CD4-positive, CD25-positive, alpha-beta regulatory T cell (primary cell): ENCODE results near the gene CD27. TPM values are rescaled to one million over a fixed set of nuclear protein-coding genes. Genes with fewer than 3 reads are reported as not detected.

ENCODE experiments used
- ATAC-seq, 2 donors: fragments of 150-1000 bp; cut with Tn5 transposase; one replicate each; pipeline ENCODE4 v1.10.0; 2021; ENCODE audit warnings: low read depth in 2 of 2, moderate number of reproducible peaks in 2 of 2, moderate library complexity in 1 of 2
- DNase-seq, 3 donors: peaks; one replicate each; pipeline versions ENCODE4 v3.0.0 to v3.0.0-alpha.2; 2012 to 2022; ENCODE audit warnings: mixed read lengths in 1 of 3
- H3K27ac ChIP-seq: one replicate; pipeline ENCODE4 v1.7.0; 2013; ENCODE audit warnings: mild to moderate bottlenecking, low read length; ENCODE audit not compliant: insufficient read depth, poor library complexity, severe bottlenecking
- H3K27me3 ChIP-seq: one replicate; pipeline ENCODE4 v1.7.0; 2013; ENCODE audit warnings: low read length; ENCODE audit not compliant: control insufficient read depth, insufficient read depth
- H3K36me3 ChIP-seq: one replicate; pipeline ENCODE4 v1.7.0; 2013; ENCODE audit warnings: mild to moderate bottlenecking, low read length, moderate library complexity; ENCODE audit not compliant: control insufficient read depth, insufficient read depth
- H3K4me1 ChIP-seq: 2 replicates; pipeline ENCODE4 v1.7.0; 2013; ENCODE audit warnings: mild to moderate bottlenecking, low read length; ENCODE audit not compliant: insufficient read depth, control insufficient read depth, poor library complexity, severe bottlenecking
- H3K4me3 ChIP-seq: one replicate; pipeline ENCODE4 v1.7.0; 2013; ENCODE audit warnings: low read depth, mild to moderate bottlenecking, low read length, moderate library complexity
- H3K9me3 ChIP-seq, 2 experiments: 1 replicate in 1 of 2; 2 replicates in 1 of 2; pipeline ENCODE4 v1.7.0; 2013; ENCODE audit warnings: low read length in 2 of 2, mild to moderate bottlenecking in 1 of 2, moderate library complexity in 1 of 2; ENCODE audit not compliant: control insufficient read depth in 2 of 2
- H3K27ac Mint-ChIP-seq, 3 donors: one replicate each; pipeline ENCODE4 v1.8.0; 2020 to 2022; ENCODE audit warnings: mild to moderate bottlenecking in 3 of 3, mixed read lengths in 3 of 3, moderate library complexity in 2 of 3
- H3K27me3 Mint-ChIP-seq: one replicate; pipeline ENCODE4 v1.8.0; 2022; ENCODE audit warnings: mild to moderate bottlenecking, mixed read lengths
- H3K36me3 Mint-ChIP-seq: one replicate; pipeline ENCODE4 v1.8.0; 2020; ENCODE audit warnings: mixed read lengths
- H3K4me1 Mint-ChIP-seq, 4 donors: one replicate each; pipeline ENCODE4 v1.8.0; 2020 to 2022; ENCODE audit warnings: mixed read lengths in 4 of 4, mild to moderate bottlenecking in 1 of 4
- H3K4me3 Mint-ChIP-seq, 4 donors: one replicate each; pipeline ENCODE4 v1.8.0; 2020 to 2022; ENCODE audit warnings: mild to moderate bottlenecking in 4 of 4, mixed read lengths in 4 of 4, moderate library complexity in 3 of 4
- H3K9me3 Mint-ChIP-seq, 7 donors: one replicate each; pipeline ENCODE4 v1.8.0; 2020 to 2022; ENCODE audit warnings: mixed read lengths in 7 of 7, mild to moderate bottlenecking in 3 of 7, moderate library complexity in 2 of 7
- polyA plus RNA-seq, 4 donors: library from polyadenylated mRNA; unstranded; fragments of 300-500 nt; fragmentation: Illumina TruSeq; gene quantifications; one replicate each; pipeline ENCODE4 v1.2.3, GENCODE V29; 2021
- total RNA-seq: library from RNA; stranded (reverse); gene quantifications from one replicate; pipeline ENCODE4 v1.2.3, GENCODE V29; 2022

CD27 gene
- total and polyA plus RNA-seq, 5 donors from 2014 or later: 156 to 707 (median 624) TPM

- Histone ChIP-seq H3K9me3 (no peaks in the 10 kb centered on the region), H3K27ac (no peak overlapping the region), H3K27me3 (no peaks in the 10 kb centered on the region), H3K4me3 (no peak overlapping the region), H3K4me1 (peaks cover 7% of the 10 kb centered on the region), H3K36me3 (no peaks in the 10 kb centered on the region)
- Mint-ChIP-seq H3K4me3 (no peak overlapping the region), H3K27ac (peak overlapping the region in 1 of 3 donors; percentile 64), H3K36me3 (no peaks in the 10 kb centered on the region), H3K4me1 (peaks cover 0 to 14% (median 8%) of the 10 kb centered on the region in 4 donors), H3K27me3 (no peaks in the 10 kb centered on the region), H3K9me3 (no peaks in the 10 kb centered on the region)
- DNase-seq: no peak
- no peak for ATAC-seq
Observed at GRCh38 chr12:6418796-6419195, 26.0 kb upstream of the CD27 start.

GRCh38 chr12:6420364-6420763, 24.4 kb upstream of the CD27 start:
- Histone ChIP-seq H3K36me3 (no peaks in the 10 kb centered on the region), H3K27me3 (no peaks in the 10 kb centered on the region), H3K4me3 (no peak overlapping the region), H3K27ac (no peak overlapping the region), H3K4me1 (peaks cover 11% of the 10 kb centered on the region), H3K9me3 (no peaks in the 10 kb centered on the region)
- no peak for DNase-seq
- H3K27ac Mint-ChIP-seq: no peak overlapping the region
- H3K36me3 Mint-ChIP-seq: no peaks in the 10 kb centered on the region
- peaks cover 0 to 19% (median 16%) of the 10 kb centered on the region in 4 donors for H3K4me1 Mint-ChIP-seq
- no peaks in the 10 kb centered on the region for H3K9me3 Mint-ChIP-seq
- H3K4me3 Mint-ChIP-seq: no peak overlapping the region
- no peaks in the 10 kb centered on the region for H3K27me3 Mint-ChIP-seq
- no peak for ATAC-seq

GRCh38 chr12:6423267-6424007, 21.3 kb upstream of the CD27 start:
- Histone ChIP-seq H3K27me3 (no peaks in the 10 kb centered on the region), H3K4me1 (peaks cover 33% of the 10 kb centered on the region), H3K9me3 (no peaks in the 10 kb centered on the region), H3K27ac (peak overlapping the region; percentile 66), H3K4me3 (peak overlapping the region; percentile 16), H3K36me3 (no peaks in the 10 kb centered on the region)
- H3K4me1 Mint-ChIP-seq: peaks cover 6 to 48% (median 31%) of the 10 kb centered on the region in 4 donors
- ATAC-seq: peak; percentile 77 to 80
- no peaks in the 10 kb centered on the region for H3K9me3 Mint-ChIP-seq
- H3K27ac Mint-ChIP-seq: peak overlapping the region; percentile 75 to 98 (median 92)
- H3K36me3 Mint-ChIP-seq: no peaks in the 10 kb centered on the region
- peak; percentile 75 to 94 (median 86) for DNase-seq
- peak overlapping the region in 2 of 4 donors; percentile 19 to 48 for H3K4me3 Mint-ChIP-seq
- no peaks in the 10 kb centered on the region for H3K27me3 Mint-ChIP-seq

GRCh38 chr12:6424008-6424347, 20.8 kb upstream of the CD27 start:
- H3K36me3 Mint-ChIP-seq: no peaks in the 10 kb centered on the region
- H3K4me3 Mint-ChIP-seq: peak overlapping the region in 2 of 4 donors; percentile 19 to 48
- Histone ChIP-seq H3K9me3 (no peaks in the 10 kb centered on the region), H3K4me3 (peak overlapping the region; percentile 16), H3K4me1 (peaks cover 33% of the 10 kb centered on the region), H3K36me3 (no peaks in the 10 kb centered on the region), H3K27me3 (no peaks in the 10 kb centered on the region), H3K27ac (peak overlapping the region; percentile 66)
- DNase-seq (no peak), ATAC-seq (no peak)
- peak overlapping the region; percentile 75 to 98 (median 92) for H3K27ac Mint-ChIP-seq
- no peaks in the 10 kb centered on the region for H3K9me3 Mint-ChIP-seq
- H3K4me1 Mint-ChIP-seq: peaks cover 6 to 50% (median 32%) of the 10 kb centered on the region in 4 donors
- no peaks in the 10 kb centered on the region for H3K27me3 Mint-ChIP-seq

GRCh38 chr12:6424866-6425265, 19.9 kb upstream of the CD27 start:
- H3K27me3 ChIP-seq: no peaks in the 10 kb centered on the region
- no peaks in the 10 kb centered on the region for H3K36me3 ChIP-seq
- Mint-ChIP-seq H3K4me1 (peaks cover 6 to 54% (median 31%) of the 10 kb centered on the region in 4 donors), H3K27me3 (no peaks in the 10 kb centered on the region), H3K36me3 (no peaks in the 10 kb centered on the region), H3K4me3 (peak overlapping the region in 1 of 4 donors; percentile 10), H3K27ac (peak overlapping the region; percentile 14 to 98 (median 87)), H3K9me3 (no peaks in the 10 kb centered on the region)
- no peak overlapping the region for H3K4me3 ChIP-seq
- ATAC-seq (no peak), DNase-seq (no peak)
- peak overlapping the region; percentile 34 for H3K27ac ChIP-seq
- H3K4me1 ChIP-seq: peaks cover 33% of the 10 kb centered on the region
- H3K9me3 ChIP-seq: no peaks in the 10 kb centered on the region

- peak overlapping the region; percentile 98 to 99 (median 99) for H3K27ac Mint-ChIP-seq
- H3K36me3 Mint-ChIP-seq: no peaks in the 10 kb centered on the region
- H3K9me3 Mint-ChIP-seq: no peaks in the 10 kb centered on the region
- H3K4me1 Mint-ChIP-seq: peaks cover 12 to 64% (median 40%) of the 10 kb centered on the region in 4 donors
- H3K36me3 ChIP-seq: no peaks in the 10 kb centered on the region
- peaks cover 42% of the 10 kb centered on the region for H3K4me1 ChIP-seq
- DNase-seq (peak in 1 of 3 donors; percentile 57), ATAC-seq (no peak)
- H3K27me3 ChIP-seq: no peaks in the 10 kb centered on the region
- H3K27ac ChIP-seq: peak overlapping the region; percentile 90
- no peaks in the 10 kb centered on the region for H3K9me3 ChIP-seq
- H3K27me3 Mint-ChIP-seq: no peaks in the 10 kb centered on the region
- H3K4me3 Mint-ChIP-seq: peak overlapping the region in 3 of 4 donors; percentile 33 to 81 (median 73)
- no peak overlapping the region for H3K4me3 ChIP-seq
Observed at GRCh38 chr12:6425590-6426531, 18.9 kb upstream of the CD27 start.

- H3K27ac Mint-ChIP-seq: peak overlapping the region; percentile 98 to 99 (median 99)
- peak; percentile 80 to 82 for ATAC-seq
- DNase-seq: peak; percentile 65 to 93 (median 80)
- peak overlapping the region; percentile 57 for H3K4me3 ChIP-seq
- no peaks in the 10 kb centered on the region for H3K36me3 Mint-ChIP-seq
- no peaks in the 10 kb centered on the region for H3K9me3 ChIP-seq
- peak overlapping the region; percentile 90 for H3K27ac ChIP-seq
- peaks cover 12 to 74% (median 47%) of the 10 kb centered on the region in 4 donors for H3K4me1 Mint-ChIP-seq
- no peaks in the 10 kb centered on the region for H3K9me3 Mint-ChIP-seq
- H3K27me3 Mint-ChIP-seq: no peaks in the 10 kb centered on the region
- peak overlapping the region; percentile 81 to 90 (median 84) for H3K4me3 Mint-ChIP-seq
- H3K36me3 ChIP-seq: no peaks in the 10 kb centered on the region
- no peaks in the 10 kb centered on the region for H3K27me3 ChIP-seq
- peaks cover 47% of the 10 kb centered on the region for H3K4me1 ChIP-seq
Observed at GRCh38 chr12:6426882-6427671, 17.7 kb upstream of the CD27 start.
